Measurements from ENCODE around the gene OLIG1.

OLIG1 gene

GRCh38 chr21:33069994-33070743 lies at the start of gene OLIG1:
Gene OLIG1 (plus strand): TSS chr21:33070141. CDS start chr21:33070247, 106 bp downstream.
- DNase-seq: peak; percentile 44

- DNase-seq: no peak
These were observed 49.3 kb upstream of the OLIG1 start for GRCh38 chr21:33020558-33021100.

- no peak for DNase-seq
These were observed 48.8 kb upstream of the OLIG1 start for GRCh38 chr21:33021150-33021549.

GRCh38 chr21:33021667-33022066 lies 48.3 kb upstream of the OLIG1 start:
- DNase-seq: no peak

- DNase-seq: no peak
These were observed 47.5 kb upstream of the OLIG1 start for GRCh38 chr21:33022489-33022827.

GRCh38 chr21:33022828-33023573 lies 46.9 kb upstream of the OLIG1 start:
- DNase-seq: no peak

- DNase-seq: no peak
These were observed 46.3 kb upstream of the OLIG1 start for GRCh38 chr21:33023574-33024200.

- no peak for DNase-seq
These were observed 45.5 kb upstream of the OLIG1 start for GRCh38 chr21:33024201-33025103.

- DNase-seq: no peak
These were observed 44.8 kb upstream of the OLIG1 start for GRCh38 chr21:33025106-33025488.

GRCh38 chr21:33025489-33026442 lies 44.2 kb upstream of the OLIG1 start, which contains the start of gene OLIG2:
Gene OLIG2 (plus strand): TSS chr21:33025935. CDS start chr21:33026863, 928 bp downstream.
- DNase-seq: no peak

- no peak for DNase-seq
These were observed 43.5 kb upstream of the OLIG1 start for GRCh38 chr21:33026443-33026858.

GRCh38 chr21:33026878-33027400 lies 43.0 kb upstream of the OLIG1 start:
- no peak for DNase-seq

GRCh38 chr21:33027401-33028286 lies 42.3 kb upstream of the OLIG1 start:
- DNase-seq: no peak

- no peak for DNase-seq
These were observed 41.7 kb upstream of the OLIG1 start for GRCh38 chr21:33028287-33028670.

- DNase-seq: no peak
These were observed 41.1 kb upstream of the OLIG1 start for GRCh38 chr21:33028773-33029384.

- DNase-seq: no peak
These were observed 40.5 kb upstream of the OLIG1 start for GRCh38 chr21:33029385-33029921.

- DNase-seq: no peak
These were observed 39.9 kb upstream of the OLIG1 start for GRCh38 chr21:33029975-33030461.

- no peak for DNase-seq
These were observed 39.3 kb upstream of the OLIG1 start for GRCh38 chr21:33030633-33031032.

All from NCI-H226 (cell line).